CD4-positive, alpha-beta T cell treated with Interleukin-17A for 1 hour (primary cell): ENCODE results near the gene TACC2.
"Not testable (repeated sequence)": the region's sequence is repeated elsewhere in the genome, so short reads cannot be mapped to it uniquely, and the experiment has no call there.

Experiments used
- DNase-seq: peaks from one replicate; pipeline ENCODE4 v3.0.0-alpha.2; 2020

TACC2 gene

GRCh38 chr10:122199689-122200088 lies 210.7 kb downstream of the TACC2 start:
- no peak for DNase-seq

GRCh38 chr10:122201401-122201800 lies 212.4 kb downstream of the TACC2 start:
- DNase-seq = no peak

- not testable (repeated sequence) for DNase-seq
Measured at GRCh38 chr10:122203180-122203579, 214.2 kb downstream of the TACC2 start.

GRCh38 chr10:122204691-122205489 lies 215.9 kb downstream of the TACC2 start:
- DNase-seq = no peak

- no peak for DNase-seq
Measured at GRCh38 chr10:122206471-122207065, 217.6 kb downstream of the TACC2 start.

GRCh38 chr10:122207163-122207562 lies 218.2 kb downstream of the TACC2 start:
- DNase-seq = no peak

GRCh38 chr10:122207596-122207995 lies 218.6 kb downstream of the TACC2 start:
- no peak for DNase-seq

- no peak for DNase-seq
Measured at GRCh38 chr10:122208571-122209430, 219.8 kb downstream of the TACC2 start.

- no peak for DNase-seq
Measured at GRCh38 chr10:122210481-122211265, 221.7 kb downstream of the TACC2 start.

GRCh38 chr10:122213364-122213763 lies 224.4 kb downstream of the TACC2 start:
- no peak for DNase-seq

GRCh38 chr10:122213766-122214165 lies 224.8 kb downstream of the TACC2 start:
- no peak for DNase-seq

GRCh38 chr10:122216047-122216446 lies 227.1 kb downstream of the TACC2 start:
- no peak for DNase-seq

GRCh38 chr10:122219340-122219739 lies 230.4 kb downstream of the TACC2 start:
- DNase-seq = no peak

GRCh38 chr10:122220736-122221135 lies 231.8 kb downstream of the TACC2 start:
- DNase-seq = no peak

- DNase-seq = no peak
Measured at GRCh38 chr10:122221958-122222357, 233.0 kb downstream of the TACC2 start.

- DNase-seq = no peak
Measured at GRCh38 chr10:122222638-122223037, 233.7 kb downstream of the TACC2 start.

- DNase-seq = no peak
Measured at GRCh38 chr10:122224159-122224558, 235.2 kb downstream of the TACC2 start.

- DNase-seq = no peak
Measured at GRCh38 chr10:122225330-122225729, 236.4 kb downstream of the TACC2 start.

GRCh38 chr10:122227754-122228153 lies 238.8 kb downstream of the TACC2 start:
- no peak for DNase-seq

GRCh38 chr10:122229666-122230065 lies 240.7 kb downstream of the TACC2 start:
- DNase-seq = no peak

GRCh38 chr10:122230222-122230621 lies 241.3 kb downstream of the TACC2 start:
- DNase-seq = no peak

GRCh38 chr10:122232769-122233168 lies 243.8 kb downstream of the TACC2 start:
- no peak for DNase-seq

- no peak for DNase-seq
Measured at GRCh38 chr10:122233857-122234348, 244.9 kb downstream of the TACC2 start.
